ENCODE measurements around the gene ELL2. TPM values are rescaled to one million over a fixed set of nuclear protein-coding genes. Genes with fewer than 3 reads are reported as not detected.
A peak's percentile ranks its signal among the peaks of the same experiment; 100 is the strongest.

ELL2 gene
- total and polyA plus RNA-seq, 2 of the 13 experiments (the other 11 are each of a cell fraction or from before 2014, with no cell fraction given): 78.9 to 97.1 TPM

DNA sequence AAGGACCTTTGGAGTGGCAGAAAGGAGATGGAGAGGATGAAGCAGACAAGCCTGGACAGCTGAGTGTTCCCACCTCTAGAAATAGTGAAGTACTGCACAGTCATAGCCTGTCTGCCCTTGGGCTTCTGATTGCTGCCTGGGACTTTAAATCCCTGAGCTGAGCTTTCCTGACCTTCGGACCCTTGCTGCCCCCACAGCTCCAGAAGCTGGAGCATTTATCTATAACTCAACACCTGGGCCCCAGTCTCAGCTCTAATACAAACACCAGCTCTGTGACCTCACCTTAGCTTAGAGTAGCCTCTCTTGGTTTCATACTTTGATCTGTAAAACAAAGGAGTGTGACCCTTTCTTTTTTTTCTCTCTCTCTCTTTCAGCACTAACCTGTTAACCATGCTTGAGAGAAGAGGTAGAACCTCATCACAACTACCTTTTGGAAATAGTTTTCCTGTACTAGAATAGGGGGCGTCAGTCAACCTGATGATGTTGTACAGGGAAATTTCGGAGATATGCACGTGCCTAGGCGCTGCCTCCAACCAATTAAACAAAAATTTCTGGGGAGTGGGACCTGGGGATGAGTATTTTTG, 25.4 kb upstream of the ELL2 start (continued):
- TF ChIP-seq HNF4G (IDR thresholded peaks at IDR 0.05; ENCODE audit: borderline replicate concordance, low read depth, low read length) (peak; percentile 100), HNF4G (CRISPR knock-in tag; IDR thresholded peaks at IDR 0.05; ENCODE audit: borderline replicate concordance, low read depth) (peak; percentile 98), TBX3 (IDR thresholded peaks at IDR 0.05; ENCODE audit: borderline replicate concordance) (peak; percentile 90), NKX3-1 (CRISPR knock-in tag; IDR thresholded peaks at IDR 0.05) (peak; percentile 90), ZC3H13 (CRISPR knock-in tag; IDR thresholded peaks at IDR 0.05) (no peak), ZNF777 (CRISPR knock-in tag; IDR thresholded peaks at IDR 0.05) (no peak), MAFK (conservative IDR thresholded peaks at IDR 0.05 in 1 of 2, IDR thresholded peaks at IDR 0.05 in 1 of 2; ENCODE audit: low read length in 2 of 2) (peak; percentile 17 to 35; a peak in 1 of 4 replicates), ZNF660 (CRISPR knock-in tag; IDR thresholded peaks at IDR 0.05; ENCODE audit: borderline replicate concordance, low read depth) (no peak), AGO1 (IDR thresholded peaks at IDR 0.05; ENCODE audit: low read depth, low read length, poor library complexity, severe bottlenecking) (no peak), SNAI1 (CRISPR knock-in tag; IDR thresholded peaks at IDR 0.05; ENCODE audit: borderline replicate concordance) (no peak), NRL (CRISPR knock-in tag; IDR thresholded peaks at IDR 0.05; ENCODE audit: borderline replicate concordance) (no peak)
- TF ChIP-seq, protein P1, sequence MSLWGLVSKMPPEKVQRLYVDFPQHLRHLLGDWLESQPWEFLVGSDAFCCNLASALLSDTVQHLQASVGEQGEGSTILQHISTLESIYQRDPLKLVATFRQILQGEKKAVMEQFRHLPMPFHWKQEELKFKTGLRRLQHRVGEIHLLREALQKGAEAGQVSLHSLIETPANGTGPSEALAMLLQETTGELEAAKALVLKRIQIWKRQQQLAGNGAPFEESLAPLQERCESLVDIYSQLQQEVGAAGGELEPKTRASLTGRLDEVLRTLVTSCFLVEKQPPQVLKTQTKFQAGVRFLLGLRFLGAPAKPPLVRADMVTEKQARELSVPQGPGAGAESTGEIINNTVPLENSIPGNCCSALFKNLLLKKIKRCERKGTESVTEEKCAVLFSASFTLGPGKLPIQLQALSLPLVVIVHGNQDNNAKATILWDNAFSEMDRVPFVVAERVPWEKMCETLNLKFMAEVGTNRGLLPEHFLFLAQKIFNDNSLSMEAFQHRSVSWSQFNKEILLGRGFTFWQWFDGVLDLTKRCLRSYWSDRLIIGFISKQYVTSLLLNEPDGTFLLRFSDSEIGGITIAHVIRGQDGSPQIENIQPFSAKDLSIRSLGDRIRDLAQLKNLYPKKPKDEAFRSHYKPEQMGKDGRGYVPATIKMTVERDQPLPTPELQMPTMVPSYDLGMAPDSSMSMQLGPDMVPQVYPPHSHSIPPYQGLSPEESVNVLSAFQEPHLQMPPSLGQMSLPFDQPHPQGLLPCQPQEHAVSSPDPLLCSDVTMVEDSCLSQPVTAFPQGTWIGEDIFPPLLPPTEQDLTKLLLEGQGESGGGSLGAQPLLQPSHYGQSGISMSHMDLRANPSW (CRISPR knock-in tag; IDR thresholded peaks at IDR 0.05; ENCODE audit: borderline replicate concordance): peak; percentile 62; the same call in 1 of the 2 replicates
- TF ChIP-seq, protein P2, sequence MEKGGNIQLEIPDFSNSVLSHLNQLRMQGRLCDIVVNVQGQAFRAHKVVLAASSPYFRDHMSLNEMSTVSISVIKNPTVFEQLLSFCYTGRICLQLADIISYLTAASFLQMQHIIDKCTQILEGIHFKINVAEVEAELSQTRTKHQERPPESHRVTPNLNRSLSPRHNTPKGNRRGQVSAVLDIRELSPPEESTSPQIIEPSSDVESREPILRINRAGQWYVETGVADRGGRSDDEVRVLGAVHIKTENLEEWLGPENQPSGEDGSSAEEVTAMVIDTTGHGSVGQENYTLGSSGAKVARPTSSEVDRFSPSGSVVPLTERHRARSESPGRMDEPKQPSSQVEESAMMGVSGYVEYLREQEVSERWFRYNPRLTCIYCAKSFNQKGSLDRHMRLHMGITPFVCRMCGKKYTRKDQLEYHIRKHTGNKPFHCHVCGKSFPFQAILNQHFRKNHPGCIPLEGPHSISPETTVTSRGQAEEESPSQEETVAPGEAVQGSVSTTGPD (CRISPR knock-in tag; IDR thresholded peaks at IDR 0.05): 0 out of 2 replicates have a peak, but pooled peaks have one; percentile 8
- TF ChIP-seq, protein P3, sequence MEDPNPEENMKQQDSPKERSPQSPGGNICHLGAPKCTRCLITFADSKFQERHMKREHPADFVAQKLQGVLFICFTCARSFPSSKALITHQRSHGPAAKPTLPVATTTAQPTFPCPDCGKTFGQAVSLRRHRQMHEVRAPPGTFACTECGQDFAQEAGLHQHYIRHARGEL (CRISPR knock-in tag; IDR thresholded peaks at IDR 0.05): no peak
- TF ChIP-seq, protein P4, sequence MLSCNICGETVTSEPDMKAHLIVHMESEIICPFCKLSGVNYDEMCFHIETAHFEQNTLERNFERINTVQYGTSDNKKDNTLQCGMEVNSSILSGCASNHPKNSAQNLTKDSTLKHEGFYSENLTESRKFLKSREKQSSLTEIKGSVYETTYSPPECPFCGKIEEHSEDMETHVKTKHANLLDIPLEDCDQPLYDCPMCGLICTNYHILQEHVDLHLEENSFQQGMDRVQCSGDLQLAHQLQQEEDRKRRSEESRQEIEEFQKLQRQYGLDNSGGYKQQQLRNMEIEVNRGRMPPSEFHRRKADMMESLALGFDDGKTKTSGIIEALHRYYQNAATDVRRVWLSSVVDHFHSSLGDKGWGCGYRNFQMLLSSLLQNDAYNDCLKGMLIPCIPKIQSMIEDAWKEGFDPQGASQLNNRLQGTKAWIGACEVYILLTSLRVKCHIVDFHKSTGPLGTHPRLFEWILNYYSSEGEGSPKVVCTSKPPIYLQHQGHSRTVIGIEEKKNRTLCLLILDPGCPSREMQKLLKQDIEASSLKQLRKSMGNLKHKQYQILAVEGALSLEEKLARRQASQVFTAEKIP (CRISPR knock-in tag; IDR thresholded peaks at IDR 0.05; ENCODE audit: borderline replicate concordance): no peak
- TF ChIP-seq, protein P5, sequence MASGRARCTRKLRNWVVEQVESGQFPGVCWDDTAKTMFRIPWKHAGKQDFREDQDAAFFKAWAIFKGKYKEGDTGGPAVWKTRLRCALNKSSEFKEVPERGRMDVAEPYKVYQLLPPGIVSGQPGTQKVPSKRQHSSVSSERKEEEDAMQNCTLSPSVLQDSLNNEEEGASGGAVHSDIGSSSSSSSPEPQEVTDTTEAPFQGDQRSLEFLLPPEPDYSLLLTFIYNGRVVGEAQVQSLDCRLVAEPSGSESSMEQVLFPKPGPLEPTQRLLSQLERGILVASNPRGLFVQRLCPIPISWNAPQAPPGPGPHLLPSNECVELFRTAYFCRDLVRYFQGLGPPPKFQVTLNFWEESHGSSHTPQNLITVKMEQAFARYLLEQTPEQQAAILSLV (CRISPR knock-in tag; IDR thresholded peaks at IDR 0.05; ENCODE audit: borderline replicate concordance): peak; percentile 55; the same call in 1 of the 2 replicates
- TF ChIP-seq, protein P6, sequence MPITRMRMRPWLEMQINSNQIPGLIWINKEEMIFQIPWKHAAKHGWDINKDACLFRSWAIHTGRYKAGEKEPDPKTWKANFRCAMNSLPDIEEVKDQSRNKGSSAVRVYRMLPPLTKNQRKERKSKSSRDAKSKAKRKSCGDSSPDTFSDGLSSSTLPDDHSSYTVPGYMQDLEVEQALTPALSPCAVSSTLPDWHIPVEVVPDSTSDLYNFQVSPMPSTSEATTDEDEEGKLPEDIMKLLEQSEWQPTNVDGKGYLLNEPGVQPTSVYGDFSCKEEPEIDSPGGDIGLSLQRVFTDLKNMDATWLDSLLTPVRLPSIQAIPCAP (CRISPR knock-in tag; IDR thresholded peaks at IDR 0.05; ENCODE audit: low read depth): no peak
- TF ChIP-seq, protein P7, sequence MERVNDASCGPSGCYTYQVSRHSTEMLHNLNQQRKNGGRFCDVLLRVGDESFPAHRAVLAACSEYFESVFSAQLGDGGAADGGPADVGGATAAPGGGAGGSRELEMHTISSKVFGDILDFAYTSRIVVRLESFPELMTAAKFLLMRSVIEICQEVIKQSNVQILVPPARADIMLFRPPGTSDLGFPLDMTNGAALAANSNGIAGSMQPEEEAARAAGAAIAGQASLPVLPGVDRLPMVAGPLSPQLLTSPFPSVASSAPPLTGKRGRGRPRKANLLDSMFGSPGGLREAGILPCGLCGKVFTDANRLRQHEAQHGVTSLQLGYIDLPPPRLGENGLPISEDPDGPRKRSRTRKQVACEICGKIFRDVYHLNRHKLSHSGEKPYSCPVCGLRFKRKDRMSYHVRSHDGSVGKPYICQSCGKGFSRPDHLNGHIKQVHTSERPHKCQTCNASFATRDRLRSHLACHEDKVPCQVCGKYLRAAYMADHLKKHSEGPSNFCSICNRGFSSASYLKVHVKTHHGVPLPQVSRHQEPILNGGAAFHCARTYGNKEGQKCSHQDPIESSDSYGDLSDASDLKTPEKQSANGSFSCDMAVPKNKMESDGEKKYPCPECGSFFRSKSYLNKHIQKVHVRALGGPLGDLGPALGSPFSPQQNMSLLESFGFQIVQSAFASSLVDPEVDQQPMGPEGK (CRISPR knock-in tag; IDR thresholded peaks at IDR 0.05): peak; percentile 91

Measured in HepG2 (cell line).